ENCODE data around the gene XDH. TPM values are rescaled to one million over a fixed set of nuclear protein-coding genes. Genes with fewer than 3 reads are reported as not detected.

Gene XDH
- total RNA-seq, 1 donor from 2014 or later = 0.05 TPM

GRCh38 chr2:31348618-31349017, 65.9 kb downstream of the XDH start:
- Histone ChIP-seq H3K4me3 (no peak overlapping the region), H3K36me3 (no peaks in the 10 kb centered on the region), H3K4me1 (no peaks in the 10 kb centered on the region), H3K9me3 (replicated peaks) (peaks cover 10% of the 10 kb centered on the region), H3K27ac (replicated peaks) (no peak overlapping the region), H3K27me3 (ENCODE audit: low read depth) (peaks cover 24% of the 10 kb centered on the region)
- intact Hi-C loops (cut with micrococcal nuclease) = no loop called here
- no peak for TF ChIP-seq CTCF (IDR thresholded peaks at IDR 0.05; ENCODE audit: borderline replicate concordance)
- DNase-seq = no peak

GRCh38 chr2:31347750-31348149, 66.8 kb downstream of the XDH start:
- no peak overlapping the region for H3K4me3 ChIP-seq
- no peaks in the 10 kb centered on the region for H3K4me1 ChIP-seq
- peaks cover 10% of the 10 kb centered on the region for H3K9me3 ChIP-seq (replicated peaks)
- H3K27ac ChIP-seq (replicated peaks) = no peak overlapping the region
- no peak for TF ChIP-seq CTCF (IDR thresholded peaks at IDR 0.05; ENCODE audit: borderline replicate concordance)
- intact Hi-C loops (cut with micrococcal nuclease) = no loop called here
- H3K36me3 ChIP-seq = no peaks in the 10 kb centered on the region
- peaks cover 17% of the 10 kb centered on the region for H3K27me3 ChIP-seq (ENCODE audit: low read depth)
- DNase-seq = no peak

- H3K36me3 ChIP-seq = no peaks in the 10 kb centered on the region
- no peaks in the 10 kb centered on the region for H3K4me1 ChIP-seq
- no peak overlapping the region for H3K4me3 ChIP-seq
- H3K27me3 ChIP-seq (ENCODE audit: low read depth) = peaks cover 17% of the 10 kb centered on the region
- H3K27ac ChIP-seq (replicated peaks) = no peak overlapping the region
- no peak for DNase-seq
- peaks cover 10% of the 10 kb centered on the region for H3K9me3 ChIP-seq (replicated peaks)
- intact Hi-C loops (cut with micrococcal nuclease) = no loop called here
- TF ChIP-seq CTCF (IDR thresholded peaks at IDR 0.05; ENCODE audit: borderline replicate concordance) = no peak
These were observed 67.2 kb downstream of the XDH start for GRCh38 chr2:31347319-31347718.

- Histone ChIP-seq H3K9me3 (replicated peaks) (no peaks in the 10 kb centered on the region), H3K27ac (replicated peaks) (no peak overlapping the region), H3K4me3 (no peak overlapping the region), H3K27me3 (ENCODE audit: low read depth) (peaks cover 13% of the 10 kb centered on the region), H3K4me1 (no peaks in the 10 kb centered on the region), H3K36me3 (no peaks in the 10 kb centered on the region)
- intact Hi-C loops (cut with micrococcal nuclease) = no loop called here
- no peak for TF ChIP-seq CTCF (IDR thresholded peaks at IDR 0.05; ENCODE audit: borderline replicate concordance)
- DNase-seq = no peak
These were observed 70.1 kb downstream of the XDH start for GRCh38 chr2:31344447-31344846.

GRCh38 chr2:31341351-31341750, 73.2 kb downstream of the XDH start:
- DNase-seq = no peak
- intact Hi-C loops (cut with micrococcal nuclease) = no loop called here
- Histone ChIP-seq H3K9me3 (replicated peaks) (no peaks in the 10 kb centered on the region), H3K27me3 (ENCODE audit: low read depth) (peaks cover 17% of the 10 kb centered on the region), H3K4me3 (no peak overlapping the region), H3K27ac (replicated peaks) (no peak overlapping the region), H3K4me1 (no peaks in the 10 kb centered on the region), H3K36me3 (no peaks in the 10 kb centered on the region)
- TF ChIP-seq CTCF (IDR thresholded peaks at IDR 0.05; ENCODE audit: borderline replicate concordance) = no peak

GRCh38 chr2:31339696-31340095, 74.8 kb downstream of the XDH start:
- no peak overlapping the region for H3K4me3 ChIP-seq
- no peaks in the 10 kb centered on the region for H3K36me3 ChIP-seq
- no peak for DNase-seq
- intact Hi-C loops (cut with micrococcal nuclease) = loop anchor here (10.0 kb wide), 1 partner anchor 625 kb away; no protein-coding TSS in a partner anchor
- TF ChIP-seq CTCF (IDR thresholded peaks at IDR 0.05; ENCODE audit: borderline replicate concordance) = no peak
- peaks cover 8% of the 10 kb centered on the region for H3K4me1 ChIP-seq
- H3K27me3 ChIP-seq (ENCODE audit: low read depth) = peaks cover 12% of the 10 kb centered on the region
- no peaks in the 10 kb centered on the region for H3K9me3 ChIP-seq (replicated peaks)
- H3K27ac ChIP-seq (replicated peaks) = no peak overlapping the region
